PC-3 (cell line): Measurements from ENCODE around the gene ZFP92.

Source experiments
- EZH2 ChIP-seq: fragments of 300-600 bp; sonication (generic); IDR thresholded peaks from one replicate; pipeline ENCODE4 v1.6.1; 2017; ENCODE audit warnings: antibody characterized with exemption, mild to moderate bottlenecking, low read length; ENCODE audit not compliant: unreplicated experiment
- EZH2phosphoT487 ChIP-seq: fragments of 300-600 bp; sonication (generic); IDR thresholded peaks from 2 replicates; pipeline ENCODE4 v1.6.1; 2018; ENCODE audit warnings: mild to moderate bottlenecking, antibody characterized with exemption, low read length, borderline replicate concordance
- TF ChIP-seq, protein P1 (sequence below): fragments of 300-600 bp; sonication (generic); conservative IDR thresholded peaks from 2 replicates; pipeline ENCODE4 v1.5.1; 2017; ENCODE audit warnings: antibody characterized with exemption, low read depth, mild to moderate bottlenecking, low read length

DNA sequence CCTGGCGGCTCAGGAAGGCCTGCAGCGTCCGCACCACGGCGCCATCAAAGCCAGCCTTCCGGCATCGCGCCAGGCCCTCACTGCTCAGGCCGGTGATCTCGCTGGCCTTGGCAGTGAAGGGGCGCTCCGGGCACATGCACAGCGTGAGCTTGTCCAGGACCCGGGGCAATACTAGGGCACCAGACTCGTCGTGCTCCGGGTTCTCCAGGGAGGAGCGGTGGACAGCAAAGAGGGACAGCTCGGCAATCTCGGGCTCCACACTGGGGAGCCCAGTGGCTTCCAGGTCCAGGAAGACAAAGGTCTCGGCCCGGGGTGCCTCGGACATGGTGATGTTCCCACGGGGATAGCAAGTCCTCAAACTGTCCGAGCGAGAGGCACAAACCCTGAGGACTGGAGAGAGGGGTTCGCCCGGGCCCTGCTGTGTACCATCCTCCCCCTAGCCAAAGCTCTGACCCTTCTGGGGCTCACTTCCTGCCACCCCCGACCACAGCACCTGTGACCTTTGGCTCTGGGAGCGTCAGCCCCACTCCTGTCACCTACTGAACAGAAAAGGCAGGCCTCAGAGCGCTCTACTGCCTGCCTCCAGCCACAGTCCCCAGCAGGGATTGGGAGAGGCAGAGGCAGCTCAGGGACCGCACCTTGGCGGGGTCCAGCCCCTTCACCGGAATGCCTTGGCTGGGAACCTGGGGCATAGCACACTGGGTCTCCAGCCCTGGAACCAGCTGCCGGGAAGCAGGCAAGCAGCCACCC, 34.0 kb downstream of the ZFP92 start:
- TF ChIP-seq, protein P1, sequence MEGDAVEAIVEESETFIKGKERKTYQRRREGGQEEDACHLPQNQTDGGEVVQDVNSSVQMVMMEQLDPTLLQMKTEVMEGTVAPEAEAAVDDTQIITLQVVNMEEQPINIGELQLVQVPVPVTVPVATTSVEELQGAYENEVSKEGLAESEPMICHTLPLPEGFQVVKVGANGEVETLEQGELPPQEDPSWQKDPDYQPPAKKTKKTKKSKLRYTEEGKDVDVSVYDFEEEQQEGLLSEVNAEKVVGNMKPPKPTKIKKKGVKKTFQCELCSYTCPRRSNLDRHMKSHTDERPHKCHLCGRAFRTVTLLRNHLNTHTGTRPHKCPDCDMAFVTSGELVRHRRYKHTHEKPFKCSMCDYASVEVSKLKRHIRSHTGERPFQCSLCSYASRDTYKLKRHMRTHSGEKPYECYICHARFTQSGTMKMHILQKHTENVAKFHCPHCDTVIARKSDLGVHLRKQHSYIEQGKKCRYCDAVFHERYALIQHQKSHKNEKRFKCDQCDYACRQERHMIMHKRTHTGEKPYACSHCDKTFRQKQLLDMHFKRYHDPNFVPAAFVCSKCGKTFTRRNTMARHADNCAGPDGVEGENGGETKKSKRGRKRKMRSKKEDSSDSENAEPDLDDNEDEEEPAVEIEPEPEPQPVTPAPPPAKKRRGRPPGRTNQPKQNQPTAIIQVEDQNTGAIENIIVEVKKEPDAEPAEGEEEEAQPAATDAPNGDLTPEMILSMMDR = no peak
- no peak for TF ChIP-seq EZH2phosphoT487
- no peak for TF ChIP-seq EZH2
